ENCODE results near the gene CHAD.

- TF ChIP-seq CTCF (IDR thresholded peaks at IDR 0.05; ENCODE audit: extremely low read depth in 1 of 2, insufficient read depth in 1 of 2, low read depth in 1 of 2, low read length in 2 of 2) (no peak), POLR2AphosphoS5 (IDR thresholded peaks at IDR 0.05; ENCODE audit: insufficient read depth, low read depth, low read length) (no peak), MYC (IDR thresholded peaks at IDR 0.05; ENCODE audit: low read depth, low read length) (no peak), POLR2A (IDR thresholded peaks at IDR 0.05; ENCODE audit: low read depth, low read length) (no peak), EZH2 (IDR thresholded peaks at IDR 0.05; ENCODE audit: borderline replicate concordance, low read depth, low read length, severe bottlenecking) (no peak)
These were observed 46.4 kb upstream of the CHAD start for GRCh38 chr17:50514936-50515702.
